ENCODE measurements around the gene DBR1.

DNA sequence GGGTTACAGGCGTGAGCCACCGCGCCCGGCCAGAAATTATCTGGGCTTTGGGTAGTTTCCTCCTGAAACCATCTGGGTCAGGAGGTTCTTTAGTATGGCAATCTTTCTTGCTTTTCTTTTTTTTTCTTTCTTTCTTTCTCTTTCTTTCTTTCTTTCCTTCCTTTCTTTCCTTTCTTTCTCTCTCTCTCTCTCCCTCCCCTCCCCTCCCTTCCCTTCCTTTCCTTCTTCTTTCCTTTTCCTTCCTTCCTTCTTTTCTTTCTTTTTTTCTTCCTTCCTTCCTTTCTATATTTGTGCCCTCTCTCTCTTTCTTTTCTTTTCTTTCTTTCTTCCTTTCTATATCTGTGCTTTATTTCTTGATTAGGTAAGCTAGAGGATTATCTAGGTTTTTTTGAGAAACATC, 17.0 kb downstream of the DBR1 start:
- no peak for TF ChIP-seq CTCF (conservative IDR thresholded peaks at IDR 0.05)
- no peak for TF ChIP-seq EZH2 (IDR thresholded peaks at IDR 0.05; ENCODE audit: low read depth)
